SU-DHL-6 (cell line): ENCODE measurements around the gene ZBP1.
"Not testable (repeated sequence)": the region's sequence is repeated elsewhere in the genome, so short reads cannot be mapped to it uniquely, and the experiment has no call there.

ENCODE experiments used
- H2AFZ ChIP-seq: fragments of 200-600 bp; sonication (generic); 2 replicates; pipeline ENCODE4 v1.6.1; 2014; ENCODE audit warnings: low read depth, mild to moderate bottlenecking, moderate library complexity, mixed read lengths, antibody characterized with exemption, low read length; ENCODE audit not compliant: severe bottlenecking
- H3F3A ChIP-seq: fragments of 200-600 bp; shearing (Covaris generic); 2 replicates; pipeline ENCODE4 v1.6.0; 2016; ENCODE audit warnings: antibody characterized with exemption, mild to moderate bottlenecking; ENCODE audit not compliant: insufficient read depth
- H3K27ac ChIP-seq: fragments of 200-600 bp; sonication (generic); 2 replicates; pipeline ENCODE4 v1.5.1; 2016; ENCODE audit warnings: low read depth, mild to moderate bottlenecking, low read length, moderate library complexity, mixed read lengths
- H3K27me3 ChIP-seq: fragments of 200-600 bp; sonication (generic), shearing (Covaris generic); 2 replicates; pipeline ENCODE4 v1.6.0; 2014; ENCODE audit warnings: mild to moderate bottlenecking, low read length
- H3K36me3 ChIP-seq: fragments of 200-600 bp; sonication (generic); 2 replicates; pipeline ENCODE4 v1.6.1; 2014; ENCODE audit warnings: mild to moderate bottlenecking, low read length, mixed read lengths
- H3K4me2 ChIP-seq: fragments of 300-600, 200-600 bp; shearing (Covaris generic), sonication (generic); 2 replicates; pipeline ENCODE4 v1.6.0; 2014; ENCODE audit warnings: low read length, low read depth, mild to moderate bottlenecking; ENCODE audit not compliant: poor library complexity, severe bottlenecking
- H3K4me3 ChIP-seq: fragments of 200-600 bp; sonication (generic); 2 replicates; pipeline ENCODE4 v1.5.1; 2014; ENCODE audit warnings: antibody characterized with exemption, low read length, mild to moderate bottlenecking, mixed read lengths; ENCODE audit not compliant: insufficient read depth, poor library complexity, severe bottlenecking
- H3K79me2 ChIP-seq: fragments of 200-600 bp; sonication (generic); 2 replicates; pipeline ENCODE4 v1.6.1; 2014; ENCODE audit warnings: mild to moderate bottlenecking, low read length, moderate library complexity; ENCODE audit not compliant: insufficient read depth
- H3K9ac ChIP-seq: fragments of 200-600 bp; sonication (generic); 2 replicates; pipeline ENCODE4 v1.7.0; 2014; ENCODE audit warnings: mild to moderate bottlenecking, low read length
- H3K9me2 ChIP-seq: fragments of 200-600 bp; sonication (generic); replicated peaks from 2 replicates; pipeline ENCODE4 v1.6.1; 2014; ENCODE audit warnings: low read length; ENCODE audit not compliant: insufficient read depth
- H3K9me3 ChIP-seq: fragments of 200-600 bp; sonication (generic); 2 replicates; pipeline ENCODE4 v1.6.1; 2014; ENCODE audit warnings: low read length, mixed read lengths; ENCODE audit not compliant: insufficient read depth
- H4K20me1 ChIP-seq: fragments of 200-600 bp; sonication (generic); 2 replicates; pipeline ENCODE4 v1.6.1; 2014; ENCODE audit warnings: low read depth, mild to moderate bottlenecking, antibody characterized with exemption, low read length, moderate library complexity, mixed read lengths
- CTCF ChIP-seq: fragments of 200-600 bp; sonication (generic); IDR thresholded peaks from one replicate; pipeline ENCODE4 v1.5.1; 2017; ENCODE audit warnings: antibody characterized with exemption, mild to moderate bottlenecking, low read length, moderate library complexity; ENCODE audit not compliant: insufficient read depth, poor library complexity, severe bottlenecking
- EZH2phosphoT487 ChIP-seq: fragments of 200-600 bp; sonication (generic), shearing (Covaris generic); conservative IDR thresholded peaks from 2 replicates; pipeline ENCODE4 v1.6.1; 2018; ENCODE audit warnings: mild to moderate bottlenecking, antibody characterized with exemption, low read length, moderate library complexity, mixed read lengths

The ZBP1 gene

GRCh38 chr20:57633945-57634491 is 13.8 kb upstream of the ZBP1 start:
- no peak for TF ChIP-seq CTCF
- no peak for TF ChIP-seq EZH2phosphoT487
- Histone ChIP-seq H3K27me3 (peaks cover 2% of the 10 kb centered on the region; the same call in 1 of the 2 replicates), H3F3A (no peaks in the 10 kb centered on the region), H3K36me3 (no peaks in the 10 kb centered on the region), H3K9ac (no peak overlapping the region), H2AFZ (no peak overlapping the region), H3K9me2 (no peaks in the 10 kb centered on the region), H3K9me3 (no peaks in the 10 kb centered on the region), H3K4me3 (no peak overlapping the region), H3K4me2 (no peak overlapping the region), H3K27ac (no peak overlapping the region), H3K79me2 (no peaks in the 10 kb centered on the region), H4K20me1 (no peaks in the 10 kb centered on the region)

GRCh38 chr20:57632286-57632685 is 12.1 kb upstream of the ZBP1 start:
- no peak overlapping the region for H3K9ac ChIP-seq
- H3K27me3 ChIP-seq = peaks cover 2% of the 10 kb centered on the region; the same call in 1 of the 2 replicates
- H3K36me3 ChIP-seq = no peaks in the 10 kb centered on the region
- H3K9me3 ChIP-seq = no peaks in the 10 kb centered on the region
- no peaks in the 10 kb centered on the region for H3F3A ChIP-seq
- H3K27ac ChIP-seq = no peak overlapping the region
- H3K79me2 ChIP-seq = no peaks in the 10 kb centered on the region
- H3K4me3 ChIP-seq = no peak overlapping the region
- no peaks in the 10 kb centered on the region for H3K9me2 ChIP-seq
- no peak for TF ChIP-seq CTCF
- TF ChIP-seq EZH2phosphoT487 = no peak
- H4K20me1 ChIP-seq = no peaks in the 10 kb centered on the region
- no peak overlapping the region for H2AFZ ChIP-seq
- no peak overlapping the region for H3K4me2 ChIP-seq

- Histone ChIP-seq H4K20me1 (no peaks in the 10 kb centered on the region), H3K9me2 (no peaks in the 10 kb centered on the region), H3K27ac (no peak overlapping the region), H3K79me2 (no peaks in the 10 kb centered on the region), H3K4me2 (no peak overlapping the region), H3K4me3 (no peak overlapping the region), H3F3A (no peaks in the 10 kb centered on the region), H3K36me3 (no peaks in the 10 kb centered on the region), H3K9ac (no peak overlapping the region), H2AFZ (no peak overlapping the region), H3K27me3 (no peaks in the 10 kb centered on the region; the same call in 1 of the 2 replicates), H3K9me3 (peaks cover 4% of the 10 kb centered on the region; the same call in 1 of the 2 replicates)
- TF ChIP-seq EZH2phosphoT487 = no peak
- no peak for TF ChIP-seq CTCF
Measured at GRCh38 chr20:57630061-57630460, 9.8 kb upstream of the ZBP1 start.

GRCh38 chr20:57629491-57629901 is 9.3 kb upstream of the ZBP1 start:
- H3K4me2 ChIP-seq = not testable (repeated sequence)

GRCh38 chr20:57628962-57629308 is 8.7 kb upstream of the ZBP1 start:
- not testable (repeated sequence) for H3K9me2 ChIP-seq, H3K9me3 ChIP-seq, H3F3A ChIP-seq, H3K4me2 ChIP-seq, H3K9ac ChIP-seq, H4K20me1 ChIP-seq, H3K27ac ChIP-seq, H2AFZ ChIP-seq, H3K36me3 ChIP-seq, H3K79me2 ChIP-seq, H3K27me3 ChIP-seq, H3K4me3 ChIP-seq

More at GRCh38 chr20:57629491-57629901, 9.3 kb upstream of the ZBP1 start:
- H3K79me2 ChIP-seq, H3K9me2 ChIP-seq, H3F3A ChIP-seq, H3K27me3 ChIP-seq, H3K36me3 ChIP-seq, H3K9me3 ChIP-seq, H3K27ac ChIP-seq, H3K4me3 ChIP-seq, H2AFZ ChIP-seq, H4K20me1 ChIP-seq, H3K9ac ChIP-seq: not testable (repeated sequence)
